Ovary (tissue), 3 donors: Measurements from ENCODE around the gene CDC42BPA.

Source experiments
- POLR2A ChIP-seq: fragments of 450-650 bp; IDR thresholded peaks from one replicate; pipeline ENCODE4 v1.6.1; 2017; ENCODE audit warnings: antibody characterized with exemption, mild to moderate bottlenecking, moderate library complexity
- TF ChIP-seq, protein P1 (sequence below), 3 donors: fragments of 450-650 bp in 2 of 3; fragments of 200-600 bp in 1 of 3; IDR thresholded peaks; one replicate each; pipeline versions ENCODE4 v1.5.1 to v1.8.0; 2016 to 2022; ENCODE audit warnings: antibody characterized with exemption in 3 of 3, mild to moderate bottlenecking in 1 of 3
- donor health status: DM: no; HTN: no; CAD: no.

- no peak for TF ChIP-seq POLR2A
- TF ChIP-seq, protein P1, sequence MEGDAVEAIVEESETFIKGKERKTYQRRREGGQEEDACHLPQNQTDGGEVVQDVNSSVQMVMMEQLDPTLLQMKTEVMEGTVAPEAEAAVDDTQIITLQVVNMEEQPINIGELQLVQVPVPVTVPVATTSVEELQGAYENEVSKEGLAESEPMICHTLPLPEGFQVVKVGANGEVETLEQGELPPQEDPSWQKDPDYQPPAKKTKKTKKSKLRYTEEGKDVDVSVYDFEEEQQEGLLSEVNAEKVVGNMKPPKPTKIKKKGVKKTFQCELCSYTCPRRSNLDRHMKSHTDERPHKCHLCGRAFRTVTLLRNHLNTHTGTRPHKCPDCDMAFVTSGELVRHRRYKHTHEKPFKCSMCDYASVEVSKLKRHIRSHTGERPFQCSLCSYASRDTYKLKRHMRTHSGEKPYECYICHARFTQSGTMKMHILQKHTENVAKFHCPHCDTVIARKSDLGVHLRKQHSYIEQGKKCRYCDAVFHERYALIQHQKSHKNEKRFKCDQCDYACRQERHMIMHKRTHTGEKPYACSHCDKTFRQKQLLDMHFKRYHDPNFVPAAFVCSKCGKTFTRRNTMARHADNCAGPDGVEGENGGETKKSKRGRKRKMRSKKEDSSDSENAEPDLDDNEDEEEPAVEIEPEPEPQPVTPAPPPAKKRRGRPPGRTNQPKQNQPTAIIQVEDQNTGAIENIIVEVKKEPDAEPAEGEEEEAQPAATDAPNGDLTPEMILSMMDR (IDR thresholded peaks at IDR 0.05) = no peak
Measured at GRCh38 chr1:227323171-227323966, 5.1 kb upstream of the CDC42BPA start.
